ENCODE measurements around the gene PDIA6. TPM values are rescaled to one million over a fixed set of nuclear protein-coding genes. Genes with fewer than 3 reads are reported as not detected.

Gene PDIA6
- total RNA-seq, 2 donors from 2014 or later: 109 to 213 TPM

GRCh38 chr2:10765914-10766313 lies 46.7 kb downstream of the PDIA6 start:
- no peaks in the 10 kb centered on the region for H3K36me3 ChIP-seq
- no peak for DNase-seq (ENCODE audit: low spot score)
- no peak overlapping the region for H3K4me3 ChIP-seq
- intact Hi-C loops (cut with DNase I): no loop called here
- WGBS: 90% methylated on average over 11 of the region's 12 CpGs
- no peak for TF ChIP-seq POLR2AphosphoS5 (IDR thresholded peaks at IDR 0.05)
- no peak for TF ChIP-seq CTCF (IDR thresholded peaks at IDR 0.05)
- TF ChIP-seq POLR2A (IDR thresholded peaks at IDR 0.05): no peak
- no peaks in the 10 kb centered on the region for H3K27me3 ChIP-seq (replicated peaks; ENCODE audit: insufficient read depth)
- no peak overlapping the region for H3K27ac ChIP-seq
- H3K9me3 ChIP-seq: no peaks in the 10 kb centered on the region
- no peaks in the 10 kb centered on the region for H3K4me1 ChIP-seq (replicated peaks)

- Histone ChIP-seq H3K27ac (no peak overlapping the region), H3K27me3 (replicated peaks; ENCODE audit: insufficient read depth) (no peaks in the 10 kb centered on the region), H3K4me3 (no peak overlapping the region), H3K36me3 (no peaks in the 10 kb centered on the region), H3K4me1 (replicated peaks) (no peaks in the 10 kb centered on the region), H3K9me3 (no peaks in the 10 kb centered on the region)
- TF ChIP-seq POLR2AphosphoS5 (IDR thresholded peaks at IDR 0.05) (no peak), POLR2A (IDR thresholded peaks at IDR 0.05) (no peak), CTCF (IDR thresholded peaks at IDR 0.05) (no peak)
- intact Hi-C loops (cut with DNase I): no loop called here
- DNase-seq (ENCODE audit: low spot score): no peak
- WGBS: 40% methylated on average over 5 of the region's 5 CpGs
Measured at GRCh38 chr2:10765461-10765860, 47.1 kb downstream of the PDIA6 start.

- no peak for TF ChIP-seq POLR2A (IDR thresholded peaks at IDR 0.05)
- TF ChIP-seq POLR2AphosphoS5 (IDR thresholded peaks at IDR 0.05): no peak
- TF ChIP-seq CTCF (IDR thresholded peaks at IDR 0.05): no peak
Measured at GRCh38 chr2:10764896-10765295, 47.7 kb downstream of the PDIA6 start.

GRCh38 chr2:10764096-10764785 lies 48.3 kb downstream of the PDIA6 start:
- intact Hi-C loops (cut with DNase I): no loop called here
- no peaks in the 10 kb centered on the region for H3K36me3 ChIP-seq
- DNase-seq (ENCODE audit: low spot score): no peak
- no peak overlapping the region for H3K27ac ChIP-seq
- H3K27me3 ChIP-seq (replicated peaks; ENCODE audit: insufficient read depth): no peaks in the 10 kb centered on the region
- H3K4me1 ChIP-seq (replicated peaks): no peaks in the 10 kb centered on the region
- H3K4me3 ChIP-seq: no peak overlapping the region
- TF ChIP-seq CTCF (IDR thresholded peaks at IDR 0.05): no peak
- no peak for TF ChIP-seq POLR2AphosphoS5 (IDR thresholded peaks at IDR 0.05)
- no peak for TF ChIP-seq POLR2A (IDR thresholded peaks at IDR 0.05)
- H3K9me3 ChIP-seq: no peaks in the 10 kb centered on the region
- 89% methylated on average over 18 of the region's 18 CpGs for WGBS

More at GRCh38 chr2:10764896-10765295, 47.7 kb downstream of the PDIA6 start:
- intact Hi-C loops (cut with DNase I): no loop called here
- 72% methylated on average over 4 of the region's 4 CpGs for WGBS
- H3K4me3 ChIP-seq: no peak overlapping the region
- no peak for DNase-seq (ENCODE audit: low spot score)
- H3K36me3 ChIP-seq: no peaks in the 10 kb centered on the region
- no peaks in the 10 kb centered on the region for H3K9me3 ChIP-seq
- no peak overlapping the region for H3K27ac ChIP-seq
- H3K27me3 ChIP-seq (replicated peaks; ENCODE audit: insufficient read depth): no peaks in the 10 kb centered on the region
- no peaks in the 10 kb centered on the region for H3K4me1 ChIP-seq (replicated peaks)

GRCh38 chr2:10763461-10763800 lies 49.2 kb downstream of the PDIA6 start:
- no peak overlapping the region for H3K4me3 ChIP-seq
- H3K27me3 ChIP-seq (replicated peaks; ENCODE audit: insufficient read depth): no peaks in the 10 kb centered on the region
- H3K9me3 ChIP-seq: no peaks in the 10 kb centered on the region
- H3K4me1 ChIP-seq (replicated peaks): no peaks in the 10 kb centered on the region
- WGBS: 80% methylated on average over 9 of the region's 9 CpGs
- no peak for DNase-seq (ENCODE audit: low spot score)
- TF ChIP-seq CTCF (IDR thresholded peaks at IDR 0.05) (no peak), POLR2AphosphoS5 (IDR thresholded peaks at IDR 0.05) (no peak), POLR2A (IDR thresholded peaks at IDR 0.05) (no peak)
- intact Hi-C loops (cut with DNase I): no loop called here
- H3K27ac ChIP-seq: no peak overlapping the region
- H3K36me3 ChIP-seq: no peaks in the 10 kb centered on the region
